ENCODE data around the gene IKZF2.

The IKZF2 gene

GRCh38 chr2:212953170-212953920, 198.1 kb downstream of the IKZF2 start:
- DNase-seq, result no peak

GRCh38 chr2:212949786-212950185, 201.6 kb downstream of the IKZF2 start:
- no peak for DNase-seq
